ENCODE measurements around the gene FGF14.
"Not testable (repeated sequence)": the region's sequence is repeated elsewhere in the genome, so short reads cannot be mapped to it uniquely, and the experiment has no call there.

The FGF14 gene

DNA sequence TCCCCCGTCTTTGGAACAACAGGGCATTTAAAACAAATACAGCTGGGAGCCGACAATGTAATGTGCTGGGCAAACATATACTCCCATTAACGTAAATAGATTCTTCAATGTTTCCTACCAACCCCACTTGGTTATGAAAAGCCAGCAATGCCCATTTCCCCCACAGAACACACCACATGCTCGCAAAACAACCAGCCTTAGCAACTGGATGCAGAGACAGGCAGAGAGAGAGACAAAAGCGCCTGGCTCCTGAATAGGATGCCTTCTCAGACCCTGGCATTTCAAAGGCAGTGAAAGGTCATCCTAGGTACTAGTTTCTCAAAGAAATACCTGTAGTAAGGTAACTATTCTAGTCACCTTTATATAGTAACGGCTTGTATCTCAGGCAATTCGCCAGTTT, 486.5 kb downstream of the FGF14 start:
- DNase-seq = peak; percentile 57

- no peak for DNase-seq
Measured at GRCh38 chr13:101911752-101912151, 490.1 kb downstream of the FGF14 start.

GRCh38 chr13:101903890-101904289, 498.0 kb downstream of the FGF14 start:
- no peak for DNase-seq

DNA sequence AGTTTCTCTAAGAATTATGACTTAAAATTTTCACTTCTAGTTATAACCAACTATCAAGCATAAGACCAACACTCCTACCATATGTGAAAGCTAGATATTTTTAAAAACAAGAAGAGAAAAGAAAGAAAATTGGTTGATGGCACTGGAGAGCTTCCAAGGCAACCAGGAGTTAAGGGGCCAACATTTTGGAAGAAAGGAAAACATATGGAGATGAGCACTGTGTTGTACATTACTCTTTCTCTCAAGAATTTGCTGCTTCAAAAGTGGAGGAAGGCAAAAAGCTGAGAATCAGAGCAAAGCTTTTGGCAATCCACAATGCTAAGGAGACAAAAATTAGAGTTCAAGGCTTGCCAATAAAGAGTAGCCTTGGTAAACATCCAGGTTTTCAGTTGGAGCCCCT, 503.2 kb downstream of the FGF14 start:
- DNase-seq = no peak

DNA sequence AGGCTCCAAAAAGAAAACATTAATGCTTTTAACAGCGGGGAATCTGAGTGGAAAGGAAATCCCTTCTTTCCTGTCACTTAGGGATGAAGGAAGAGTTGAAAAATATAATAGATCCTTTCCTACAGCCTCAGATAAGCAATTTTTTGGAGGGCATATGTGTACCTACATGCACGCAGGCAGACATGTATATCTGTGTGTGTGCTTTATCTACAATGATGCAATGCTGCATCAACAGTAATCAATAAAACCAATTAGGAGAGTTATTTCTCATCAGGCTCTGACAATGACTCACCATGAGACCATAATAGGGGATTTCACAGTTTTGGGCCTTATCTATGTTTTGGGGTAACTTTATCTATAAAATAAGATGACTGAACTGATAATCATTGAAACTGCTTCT, 505.3 kb downstream of the FGF14 start:
- no peak for DNase-seq

- no peak for DNase-seq
Measured at GRCh38 chr13:101893021-101893420, 508.8 kb downstream of the FGF14 start.

DNA sequence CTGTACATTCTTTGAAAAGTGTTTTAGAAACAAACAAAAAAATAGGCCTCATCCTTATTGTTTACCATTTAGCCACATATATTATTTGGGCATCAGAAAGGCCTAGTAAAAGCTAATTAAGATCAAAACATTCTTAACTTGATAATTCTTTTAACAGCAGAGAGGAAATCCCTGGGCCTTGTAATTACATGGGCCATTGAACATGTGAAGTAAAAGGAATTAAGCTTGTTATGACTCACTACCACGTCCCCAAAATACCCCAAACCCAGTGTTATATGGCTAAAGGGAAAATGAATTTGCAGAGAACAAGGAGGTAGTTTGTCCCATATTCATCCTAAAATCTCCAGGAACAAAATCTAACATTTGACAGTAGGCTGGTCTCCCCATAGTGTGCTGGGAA, 509.6 kb downstream of the FGF14 start:
- no peak for DNase-seq

DNA sequence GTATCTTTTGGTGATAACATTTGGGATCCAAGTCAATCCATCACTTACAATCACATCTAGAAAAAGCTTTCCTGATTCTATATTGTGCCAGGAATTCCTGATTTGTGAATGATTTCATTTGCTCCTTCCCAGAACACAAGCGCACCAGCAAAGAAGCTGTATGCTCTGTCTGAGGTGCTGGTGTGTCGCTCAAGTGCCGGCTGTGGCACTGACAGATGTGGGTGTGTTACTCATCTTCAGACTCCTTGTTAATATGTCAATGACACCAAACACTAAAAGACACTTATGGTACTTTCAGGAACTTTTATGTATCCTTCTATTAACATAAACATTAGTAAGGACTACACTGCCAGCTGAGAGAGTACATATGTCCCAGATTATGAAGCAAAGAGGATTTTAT, 520.3 kb downstream of the FGF14 start:
- no peak for DNase-seq

DNA sequence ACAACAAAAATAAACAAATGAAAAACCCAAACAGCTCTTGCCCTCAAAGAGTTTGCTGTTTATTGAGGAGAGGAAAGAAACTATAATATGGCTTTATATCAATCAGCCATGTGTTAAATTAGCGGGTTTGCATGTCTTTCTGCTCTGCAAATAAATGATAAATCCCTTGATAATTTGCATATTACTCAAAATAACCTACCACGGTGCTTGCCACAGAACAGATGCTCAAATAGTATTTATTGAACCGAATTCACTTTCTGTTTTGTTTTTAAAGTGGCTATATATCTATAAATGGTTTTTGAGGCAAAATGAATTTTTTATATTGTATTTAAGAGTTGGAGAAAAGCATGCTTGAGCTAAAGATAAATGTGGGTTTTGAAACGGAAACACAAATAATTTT, 521.3 kb downstream of the FGF14 start:
- DNase-seq = no peak

GRCh38 chr13:101876951-101877350, 524.9 kb downstream of the FGF14 start:
- DNase-seq = no peak

- peak; percentile 85 for DNase-seq
Measured at GRCh38 chr13:101875717-101876393, 526.0 kb downstream of the FGF14 start.

DNA sequence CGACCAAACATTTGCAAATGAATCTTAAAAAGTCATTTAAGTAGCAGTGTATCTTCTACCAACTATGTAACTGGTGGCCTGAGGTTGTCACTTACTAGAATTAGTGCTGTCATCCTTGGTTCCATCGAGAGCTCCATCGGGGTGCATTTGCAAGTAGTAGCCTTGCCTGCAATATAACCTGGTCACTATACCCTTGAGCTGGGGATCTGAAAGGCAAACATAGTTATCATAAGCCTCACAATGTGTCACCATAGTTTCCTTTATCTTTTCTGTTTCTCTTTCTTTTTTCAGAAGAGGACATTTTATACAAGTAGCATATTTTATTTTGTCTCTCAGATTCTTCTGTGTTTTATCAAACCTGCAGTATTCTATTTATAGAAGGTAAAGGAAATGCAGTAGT, 526.8 kb downstream of the FGF14 start:
- no peak for DNase-seq

- no peak for DNase-seq
Measured at GRCh38 chr13:101869553-101869952, 532.3 kb downstream of the FGF14 start.

- no peak for DNase-seq
Measured at GRCh38 chr13:101868585-101869469, 533.0 kb downstream of the FGF14 start.

- DNase-seq = no peak
Measured at GRCh38 chr13:101866889-101867581, 534.8 kb downstream of the FGF14 start.

- no peak for DNase-seq
Measured at GRCh38 chr13:101858860-101859259, 543.0 kb downstream of the FGF14 start.

DNA sequence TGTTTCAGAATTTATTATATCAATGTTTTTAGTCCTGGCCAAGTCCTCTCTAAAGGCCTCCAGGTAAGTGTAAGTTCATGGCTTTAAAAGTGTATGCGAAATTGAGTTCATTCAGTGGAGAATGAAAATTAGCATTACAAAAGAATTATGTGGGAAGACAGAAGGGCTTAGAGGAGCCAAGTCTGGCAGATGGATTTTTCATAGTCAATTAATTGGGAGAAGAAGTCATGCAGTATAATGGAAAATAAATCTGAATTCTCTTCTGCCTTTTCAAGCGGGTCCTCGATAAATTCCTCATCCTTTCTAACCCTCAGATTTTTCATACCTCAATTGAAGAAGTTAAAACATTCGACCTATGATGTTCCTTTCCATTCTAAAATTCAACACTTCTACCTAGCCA, 555.1 kb downstream of the FGF14 start:
- DNase-seq = no peak

- DNase-seq = no peak
Measured at GRCh38 chr13:101846249-101846648, 555.6 kb downstream of the FGF14 start.

DNA sequence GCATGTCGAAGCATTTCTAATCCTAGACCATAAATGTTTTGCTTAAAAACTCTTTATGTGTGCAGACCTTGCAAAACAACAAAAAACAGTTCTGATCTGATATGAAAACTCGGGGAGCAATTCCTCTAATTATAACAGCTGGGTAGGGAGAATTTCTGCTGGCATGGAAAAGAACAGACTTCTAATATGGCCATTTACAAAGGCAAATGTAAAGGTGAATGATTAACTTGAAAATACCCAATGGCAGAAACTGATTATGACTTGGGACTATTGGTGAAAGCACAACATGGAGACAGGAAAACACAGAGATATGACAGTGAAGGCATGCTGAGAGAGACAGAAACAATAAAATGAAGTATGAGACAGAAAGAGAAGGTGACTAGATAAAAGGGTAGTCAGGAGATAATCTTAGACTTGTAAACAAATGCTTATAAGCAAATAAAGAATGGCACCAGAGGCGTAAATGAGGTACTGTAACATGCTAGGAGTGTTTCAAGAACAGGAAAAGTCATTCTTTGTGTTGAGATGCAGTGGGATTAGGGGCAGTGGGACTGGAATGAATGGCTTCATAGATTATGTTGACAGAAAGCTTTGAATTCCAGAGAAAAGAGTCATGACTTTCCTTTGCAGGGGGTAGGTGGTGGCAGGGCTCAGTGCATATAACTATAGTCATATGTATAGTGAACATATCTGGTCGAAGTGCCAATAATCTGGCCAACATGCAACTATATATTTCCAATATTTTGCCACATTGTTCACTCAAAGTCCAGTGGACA, 556.4 kb downstream of the FGF14 start:
- no peak for DNase-seq

DNA sequence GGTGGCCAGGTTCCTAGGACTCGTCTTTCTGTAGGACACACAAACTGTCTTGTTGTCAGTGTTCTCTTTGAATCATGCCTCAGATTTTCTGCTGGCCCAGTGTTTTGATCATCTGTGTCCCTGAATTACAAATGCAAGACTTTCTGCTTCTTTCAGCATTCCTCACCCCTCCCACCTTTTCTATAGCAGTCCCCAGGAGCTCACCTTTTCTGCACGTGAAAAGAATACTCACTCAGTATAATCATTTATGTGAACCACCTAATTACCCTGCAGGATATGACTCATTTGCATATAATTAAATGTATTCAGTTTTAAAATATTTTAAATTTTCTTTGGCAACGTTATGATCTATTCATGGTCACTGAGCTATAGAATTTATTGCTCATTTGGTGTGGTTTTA, 560.1 kb downstream of the FGF14 start:
- no peak for DNase-seq

DNA sequence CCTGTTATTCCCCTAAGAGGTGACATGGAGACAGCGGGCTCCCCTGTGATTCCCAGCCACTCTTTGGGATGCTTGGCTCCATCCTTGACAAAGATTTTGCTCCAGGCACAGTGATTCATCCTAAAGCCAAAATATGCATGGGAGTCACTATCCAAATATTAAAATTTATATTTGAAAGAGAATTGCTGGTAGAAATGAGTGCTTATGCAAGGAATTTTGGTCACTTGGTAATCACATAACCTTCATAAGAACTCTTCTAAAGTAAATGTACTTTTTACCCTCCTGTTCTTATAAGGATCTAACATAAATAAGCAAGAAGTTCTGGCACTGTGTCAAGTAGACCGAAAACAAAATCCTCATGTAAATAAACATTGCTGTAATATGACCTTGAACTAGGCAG, 563.5 kb downstream of the FGF14 start:
- no peak for DNase-seq

GRCh38 chr13:101837778-101838177, 564.1 kb downstream of the FGF14 start:
- not testable (repeated sequence) for DNase-seq

GRCh38 chr13:101837288-101837687, 564.6 kb downstream of the FGF14 start:
- DNase-seq = no peak
